Fibroblast of skin of abdomen (primary cell): ENCODE data around the gene GDF2.

Experiments used
- DNase-seq: peaks from one replicate; pipeline ENCODE4 v3.0.0-alpha.2; 2013

The GDF2 gene

GRCh38 chr10:47334466-47335295 lies 12.4 kb downstream of the GDF2 start:
- DNase-seq = no peak

- DNase-seq = no peak
These were observed 13.7 kb downstream of the GDF2 start for GRCh38 chr10:47335906-47336305.

DNA sequence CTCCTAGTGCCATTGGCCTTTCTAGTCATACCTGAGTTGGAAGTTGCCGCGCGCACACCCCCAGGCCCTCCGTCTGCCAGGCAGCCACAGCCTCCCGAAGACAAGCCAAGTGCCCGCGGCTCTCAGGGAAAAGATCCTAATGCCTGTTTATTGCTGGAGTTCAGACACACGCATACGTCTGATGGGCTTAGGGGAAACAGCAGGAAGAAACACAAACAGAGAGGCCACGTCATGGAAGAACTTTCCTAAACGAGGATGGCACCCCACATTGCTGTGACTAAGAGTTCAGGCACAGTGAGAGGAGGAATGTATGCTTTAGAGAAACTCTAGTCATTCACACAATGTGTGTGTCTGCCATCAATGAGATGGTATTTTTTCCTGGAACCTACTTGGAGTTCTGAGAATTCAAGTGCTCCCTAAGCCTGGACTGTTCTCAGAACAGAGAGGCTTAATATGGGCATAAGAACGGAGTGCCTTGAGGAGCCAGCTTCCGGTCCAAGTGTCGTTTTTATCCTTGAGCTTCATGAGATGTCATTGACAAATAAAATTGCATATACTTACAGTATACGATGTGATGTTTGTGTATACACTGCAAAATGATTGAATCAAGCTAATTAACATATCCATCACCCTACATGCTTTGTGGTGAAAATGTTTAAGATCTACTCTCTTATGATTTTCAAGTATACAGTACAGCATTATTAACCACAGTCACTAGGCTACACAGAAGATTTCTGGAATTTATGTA lies 14.3 kb downstream of the GDF2 start:
- no peak for DNase-seq

DNA sequence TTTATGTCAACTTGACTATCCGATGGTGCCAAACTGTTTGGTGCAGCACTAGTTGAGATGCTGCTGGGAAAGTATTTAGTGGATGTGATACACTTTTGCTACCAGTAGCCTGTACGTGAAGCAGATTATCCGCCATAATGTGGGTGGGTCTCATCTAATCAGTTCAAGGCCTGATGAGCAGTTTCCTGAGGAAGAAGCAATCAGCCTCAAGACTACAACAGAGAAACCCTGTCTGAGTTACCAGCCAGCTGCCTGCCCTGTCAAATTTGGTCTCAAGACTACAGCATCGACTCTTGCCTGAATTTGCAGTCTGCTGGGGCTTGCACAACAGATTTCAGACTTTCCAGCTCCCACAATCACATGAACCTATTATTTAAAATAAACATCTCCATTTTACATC lies 15.1 kb downstream of the GDF2 start:
- DNase-seq = no peak

- DNase-seq = no peak
These were observed 17.0 kb downstream of the GDF2 start for GRCh38 chr10:47339186-47339735.

DNA sequence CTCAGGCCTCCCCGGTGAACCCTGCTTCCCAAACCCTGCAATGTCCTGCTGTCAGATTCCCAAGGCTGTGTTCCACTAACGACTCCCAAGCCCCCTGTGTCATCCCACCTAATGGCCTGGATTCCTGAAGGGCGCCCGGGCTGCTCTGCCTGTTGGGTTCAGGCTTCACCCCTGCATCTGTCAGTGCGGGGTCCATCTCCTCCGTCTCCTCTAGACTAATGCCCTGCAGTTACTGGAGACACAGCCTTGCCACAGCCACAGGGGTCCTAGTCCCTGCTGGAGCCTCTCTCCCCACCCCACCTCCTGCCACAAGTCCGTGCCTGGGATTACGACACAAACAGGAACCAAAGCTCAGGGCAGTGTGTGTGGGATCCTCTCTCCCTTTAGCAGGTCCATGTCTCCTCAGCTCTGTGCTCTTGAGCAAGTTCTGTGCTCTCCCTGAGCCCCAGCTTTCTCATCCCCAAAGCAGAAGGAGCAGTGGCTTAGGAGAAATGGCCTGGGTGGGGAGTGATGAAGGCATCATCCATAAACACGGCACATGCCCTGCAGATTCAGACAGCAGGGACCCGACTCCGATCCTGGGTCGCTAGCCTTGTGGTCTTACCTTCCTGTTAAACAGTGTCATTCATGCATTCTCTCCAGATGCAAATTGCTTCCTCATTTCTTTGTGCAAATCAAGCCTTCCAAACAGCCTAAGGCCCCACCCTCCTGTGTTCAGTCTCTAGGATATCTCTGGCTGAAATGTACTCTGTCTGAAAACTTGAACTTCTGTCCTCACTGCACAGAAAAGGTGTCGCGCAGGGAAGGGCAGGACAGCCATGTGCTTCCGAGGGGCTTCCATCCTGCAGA lies 17.7 kb downstream of the GDF2 start:
- DNase-seq = no peak

GRCh38 chr10:47340608-47341170 lies 18.4 kb downstream of the GDF2 start:
- DNase-seq = peak; percentile 48

GRCh38 chr10:47344996-47345870 lies 23.0 kb downstream of the GDF2 start:
- DNase-seq = no peak

- DNase-seq = no peak
These were observed 24.5 kb downstream of the GDF2 start for GRCh38 chr10:47346581-47347302.

DNA sequence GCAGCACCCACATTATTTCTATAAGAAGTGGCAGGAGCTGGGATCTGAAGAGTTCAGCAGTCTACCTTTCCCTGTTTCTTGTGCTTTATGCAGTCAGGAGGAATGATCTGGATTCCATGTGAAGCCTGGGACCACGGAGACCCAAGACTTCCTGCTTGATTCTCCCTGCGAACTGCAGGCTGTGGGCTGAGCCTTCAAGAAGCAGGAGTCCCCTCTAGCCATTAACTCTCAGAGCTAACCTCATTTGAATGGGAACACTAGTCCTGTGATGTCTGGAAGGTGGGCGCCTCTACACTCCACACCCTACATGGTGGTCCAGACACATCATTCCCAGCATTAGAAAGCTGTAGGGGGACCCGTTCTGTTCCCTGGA lies 25.0 kb downstream of the GDF2 start:
- DNase-seq = no peak

- DNase-seq = no peak
These were observed 25.9 kb downstream of the GDF2 start, which contains the start of gene RBP3 for GRCh38 chr10:47348138-47348651. RBP3 (plus strand) TSS chr10:47348363; CDS start chr10:47348485, 122 bp downstream.

DNA sequence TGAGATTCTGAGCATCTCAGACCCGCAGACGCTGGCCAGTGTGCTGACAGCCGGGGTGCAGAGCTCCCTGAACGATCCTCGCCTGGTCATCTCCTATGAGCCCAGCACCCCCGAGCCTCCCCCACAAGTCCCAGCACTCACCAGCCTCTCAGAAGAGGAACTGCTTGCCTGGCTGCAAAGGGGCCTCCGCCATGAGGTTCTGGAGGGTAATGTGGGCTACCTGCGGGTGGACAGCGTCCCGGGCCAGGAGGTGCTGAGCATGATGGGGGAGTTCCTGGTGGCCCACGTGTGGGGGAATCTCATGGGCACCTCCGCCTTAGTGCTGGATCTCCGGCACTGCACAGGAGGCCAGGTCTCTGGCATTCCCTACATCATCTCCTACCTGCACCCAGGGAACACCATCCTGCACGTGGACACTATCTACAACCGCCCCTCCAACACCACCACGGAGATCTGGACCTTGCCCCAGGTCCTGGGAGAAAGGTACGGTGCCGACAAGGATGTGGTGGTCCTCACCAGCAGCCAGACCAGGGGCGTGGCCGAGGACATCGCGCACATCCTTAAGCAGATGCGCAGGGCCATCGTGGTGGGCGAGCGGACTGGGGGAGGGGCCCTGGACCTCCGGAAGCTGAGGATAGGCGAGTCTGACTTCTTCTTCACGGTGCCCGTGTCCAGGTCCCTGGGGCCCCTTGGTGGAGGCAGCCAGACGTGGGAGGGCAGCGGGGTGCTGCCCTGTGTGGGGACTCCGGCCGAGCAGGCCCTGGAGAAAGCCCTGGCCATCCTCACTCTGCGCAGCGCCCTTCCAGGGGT lies 26.6 kb downstream of the GDF2 start:
- DNase-seq = no peak

DNA sequence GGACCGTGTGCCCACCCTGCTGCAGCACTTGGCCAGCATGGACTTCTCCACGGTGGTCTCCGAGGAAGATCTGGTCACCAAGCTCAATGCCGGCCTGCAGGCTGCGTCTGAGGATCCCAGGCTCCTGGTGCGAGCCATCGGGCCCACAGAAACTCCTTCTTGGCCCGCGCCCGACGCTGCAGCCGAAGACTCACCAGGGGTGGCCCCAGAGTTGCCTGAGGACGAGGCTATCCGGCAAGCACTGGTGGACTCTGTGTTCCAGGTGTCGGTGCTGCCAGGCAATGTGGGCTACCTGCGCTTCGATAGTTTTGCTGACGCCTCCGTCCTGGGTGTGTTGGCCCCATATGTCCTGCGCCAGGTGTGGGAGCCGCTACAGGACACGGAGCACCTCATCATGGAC lies 27.3 kb downstream of the GDF2 start:
- DNase-seq = no peak

DNA sequence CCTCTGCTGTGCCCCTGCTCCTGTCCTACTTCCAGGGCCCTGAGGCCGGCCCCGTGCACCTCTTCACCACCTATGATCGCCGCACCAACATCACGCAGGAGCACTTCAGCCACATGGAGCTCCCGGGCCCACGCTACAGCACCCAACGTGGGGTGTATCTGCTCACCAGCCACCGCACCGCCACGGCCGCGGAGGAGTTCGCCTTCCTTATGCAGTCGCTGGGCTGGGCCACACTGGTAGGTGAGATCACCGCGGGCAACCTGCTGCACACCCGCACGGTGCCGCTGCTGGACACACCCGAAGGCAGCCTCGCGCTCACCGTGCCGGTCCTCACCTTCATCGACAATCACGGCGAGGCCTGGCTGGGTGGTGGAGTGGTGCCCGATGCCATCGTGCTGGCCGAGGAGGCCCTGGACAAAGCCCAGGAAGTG lies 27.7 kb downstream of the GDF2 start:
- DNase-seq = no peak

GRCh38 chr10:47350671-47351640 lies 28.7 kb downstream of the GDF2 start:
- no peak for DNase-seq

DNA sequence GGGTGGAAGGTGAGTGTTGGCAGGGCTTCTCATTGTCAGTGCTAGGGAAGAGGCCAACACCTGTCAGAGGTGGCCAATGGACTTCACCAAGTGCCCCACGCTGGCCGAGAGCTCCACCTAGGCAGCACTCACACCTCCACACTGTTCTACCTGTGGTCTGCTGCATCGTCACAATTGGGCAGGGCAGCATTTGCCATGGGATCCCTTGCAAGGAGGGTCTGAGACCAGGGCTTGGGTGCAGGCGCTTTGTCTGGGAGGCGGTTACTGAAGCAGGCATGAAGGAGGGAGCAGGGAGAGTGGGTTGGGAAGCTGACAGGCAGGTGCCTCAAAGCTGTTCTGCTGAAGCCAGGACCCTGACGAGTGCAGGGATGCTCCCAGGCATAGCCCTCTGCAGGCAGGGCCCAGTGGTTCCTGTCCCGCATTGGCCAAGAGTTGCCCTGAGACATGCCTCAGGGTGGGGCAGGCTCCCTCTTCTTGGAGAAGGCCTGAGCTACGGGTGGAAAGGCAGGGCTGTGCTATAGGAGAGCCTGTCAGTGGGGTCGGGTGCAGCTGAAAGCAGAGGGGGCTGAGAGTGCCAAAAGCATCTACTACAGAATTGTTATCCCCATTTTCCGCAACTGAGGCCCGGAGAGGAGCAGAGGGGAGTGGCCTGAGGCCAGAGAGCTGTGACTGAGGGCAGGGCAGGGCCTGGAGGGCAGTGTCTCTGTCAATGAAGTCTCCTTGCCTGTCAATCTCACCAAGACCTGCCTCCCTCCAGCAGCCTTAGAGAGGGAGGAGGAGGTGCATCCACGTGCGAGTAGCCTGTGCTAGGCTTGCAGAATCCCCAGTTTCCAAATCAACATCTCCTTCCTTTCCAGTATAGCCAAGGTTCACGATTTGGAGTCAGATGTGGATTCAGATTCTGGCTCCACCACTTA lies 29.9 kb downstream of the GDF2 start:
- no peak for DNase-seq

DNA sequence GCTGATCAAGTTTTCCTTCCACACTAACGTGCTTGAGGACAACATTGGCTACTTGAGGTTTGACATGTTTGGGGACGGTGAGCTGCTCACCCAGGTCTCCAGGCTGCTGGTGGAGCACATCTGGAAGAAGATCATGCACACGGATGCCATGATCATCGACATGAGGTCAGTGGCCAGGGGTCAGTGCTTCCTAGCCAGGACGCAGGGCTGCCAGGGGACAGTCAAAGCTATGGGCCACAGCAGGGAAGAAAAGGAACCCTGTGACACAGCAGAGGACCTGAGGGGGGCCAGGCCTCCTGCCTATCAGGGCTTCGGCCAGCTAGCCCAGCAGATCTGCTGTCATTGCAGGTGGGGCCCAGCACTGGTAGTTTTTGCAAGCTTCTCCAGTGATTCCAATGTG lies 31.1 kb downstream of the GDF2 start:
- no peak for DNase-seq
